ENCODE results near the gene CFAP77.

GRCh38 chr9:132460240-132460639 is 50.2 kb downstream of the CFAP77 start:
- TF ChIP-seq, protein P1, sequence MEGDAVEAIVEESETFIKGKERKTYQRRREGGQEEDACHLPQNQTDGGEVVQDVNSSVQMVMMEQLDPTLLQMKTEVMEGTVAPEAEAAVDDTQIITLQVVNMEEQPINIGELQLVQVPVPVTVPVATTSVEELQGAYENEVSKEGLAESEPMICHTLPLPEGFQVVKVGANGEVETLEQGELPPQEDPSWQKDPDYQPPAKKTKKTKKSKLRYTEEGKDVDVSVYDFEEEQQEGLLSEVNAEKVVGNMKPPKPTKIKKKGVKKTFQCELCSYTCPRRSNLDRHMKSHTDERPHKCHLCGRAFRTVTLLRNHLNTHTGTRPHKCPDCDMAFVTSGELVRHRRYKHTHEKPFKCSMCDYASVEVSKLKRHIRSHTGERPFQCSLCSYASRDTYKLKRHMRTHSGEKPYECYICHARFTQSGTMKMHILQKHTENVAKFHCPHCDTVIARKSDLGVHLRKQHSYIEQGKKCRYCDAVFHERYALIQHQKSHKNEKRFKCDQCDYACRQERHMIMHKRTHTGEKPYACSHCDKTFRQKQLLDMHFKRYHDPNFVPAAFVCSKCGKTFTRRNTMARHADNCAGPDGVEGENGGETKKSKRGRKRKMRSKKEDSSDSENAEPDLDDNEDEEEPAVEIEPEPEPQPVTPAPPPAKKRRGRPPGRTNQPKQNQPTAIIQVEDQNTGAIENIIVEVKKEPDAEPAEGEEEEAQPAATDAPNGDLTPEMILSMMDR (IDR thresholded peaks at IDR 0.05; ENCODE audit: low read depth, low read length), result no peak
- TF ChIP-seq, protein P2, sequence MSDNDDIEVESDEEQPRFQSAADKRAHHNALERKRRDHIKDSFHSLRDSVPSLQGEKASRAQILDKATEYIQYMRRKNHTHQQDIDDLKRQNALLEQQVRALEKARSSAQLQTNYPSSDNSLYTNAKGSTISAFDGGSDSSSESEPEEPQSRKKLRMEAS (IDR thresholded peaks at IDR 0.05; ENCODE audit: low read depth, low read length), result no peak
- TF ChIP-seq POLR2A (IDR thresholded peaks at IDR 0.05; ENCODE audit: extremely low read depth, insufficient read length) (no peak), MYC (IDR thresholded peaks at IDR 0.05; ENCODE audit: low read depth, low read length) (no peak)

All from NB4 (cell line).